ENCODE measurements around the gene MBNL2.

MBNL2 gene

GRCh38 chr13:97422118-97423054, 200.3 kb downstream of the MBNL2 start:
- no peak for DNase-seq (ENCODE audit: low read depth, low spot score)

- DNase-seq (ENCODE audit: low read depth, low spot score) = no peak
Observed at GRCh38 chr13:97423300-97424045, 201.3 kb downstream of the MBNL2 start.

- no peak for DNase-seq (ENCODE audit: low read depth, low spot score)
Observed at GRCh38 chr13:97425590-97425989, 203.5 kb downstream of the MBNL2 start.

- DNase-seq (ENCODE audit: low read depth, low spot score) = no peak
Observed at GRCh38 chr13:97426695-97427094, 204.6 kb downstream of the MBNL2 start.

GRCh38 chr13:97429681-97430081, 207.5 kb downstream of the MBNL2 start:
- no peak for DNase-seq (ENCODE audit: low read depth, low spot score)

GRCh38 chr13:97430296-97430695, 208.2 kb downstream of the MBNL2 start:
- DNase-seq (ENCODE audit: low read depth, low spot score) = no peak

GRCh38 chr13:97431171-97431764, 209.1 kb downstream of the MBNL2 start:
- DNase-seq (ENCODE audit: low read depth, low spot score) = no peak

GRCh38 chr13:97432232-97432916, 210.2 kb downstream of the MBNL2 start:
- no peak for DNase-seq (ENCODE audit: low read depth, low spot score)

- peak; percentile 100 for DNase-seq (ENCODE audit: low read depth, low spot score)
Observed at GRCh38 chr13:97432917-97433726, 211.0 kb downstream of the MBNL2 start.

GRCh38 chr13:97433727-97434396, 211.7 kb downstream of the MBNL2 start, which contains the start of gene RAP2A:
RAP2A (plus strand) TSS chr13:97434169; CDS start chr13:97434471, 302 bp downstream.
- peak; percentile 95 for DNase-seq (ENCODE audit: low read depth, low spot score)

- DNase-seq (ENCODE audit: low read depth, low spot score) = peak; percentile 56
Observed at GRCh38 chr13:97434397-97435201, 212.5 kb downstream of the MBNL2 start.

GRCh38 chr13:97435323-97435722, 213.2 kb downstream of the MBNL2 start:
- no peak for DNase-seq (ENCODE audit: low read depth, low spot score)

GRCh38 chr13:97435794-97436193, 213.7 kb downstream of the MBNL2 start:
- DNase-seq (ENCODE audit: low read depth, low spot score) = no peak

GRCh38 chr13:97436845-97437244, 214.7 kb downstream of the MBNL2 start:
- no peak for DNase-seq (ENCODE audit: low read depth, low spot score)

- no peak for DNase-seq (ENCODE audit: low read depth, low spot score)
Observed at GRCh38 chr13:97437729-97438128, 215.6 kb downstream of the MBNL2 start.

GRCh38 chr13:97438856-97439595, 216.9 kb downstream of the MBNL2 start:
- DNase-seq (ENCODE audit: low read depth, low spot score) = no peak

- DNase-seq (ENCODE audit: low read depth, low spot score) = no peak
Observed at GRCh38 chr13:97440598-97441170, 218.6 kb downstream of the MBNL2 start.

GRCh38 chr13:97441368-97441767, 219.2 kb downstream of the MBNL2 start:
- DNase-seq (ENCODE audit: low read depth, low spot score) = no peak

Measured in ELF-1 (cell line).